OCI-LY3 (cell line): ENCODE results near the gene GRHL3.

Experiments used
- H2AFZ ChIP-seq: fragments of 200-600, 300-600 bp; shearing (Covaris generic); 2 replicates; pipeline ENCODE4 v1.6.0; 2014; ENCODE audit warnings: antibody characterized with exemption, low read depth, low read length
- H3K27ac ChIP-seq: fragments of 200-600, 300-600 bp; sonication (generic); 2 replicates; pipeline ENCODE4 v1.5.1; 2014; ENCODE audit warnings: mild to moderate bottlenecking, low read length, moderate library complexity, mixed read lengths
- H3K27me3 ChIP-seq: fragments of 200-600, 300-600 bp; sonication (generic); 2 replicates; pipeline ENCODE4 v1.6.1; 2014; ENCODE audit warnings: low read depth, low read length, mixed read lengths
- H3K36me3 ChIP-seq: fragments of 200-600, 300-600 bp; sonication (generic); replicated peaks from 2 replicates; pipeline ENCODE3; 2014; ENCODE audit warnings: low read depth, low read length, mixed read lengths
- H3K4me1 ChIP-seq: fragments of 300-600, 200-600 bp; sonication (generic); 2 replicates; pipeline ENCODE4 v1.6.1; 2014; ENCODE audit warnings: low read length, mixed read lengths
- H3K4me2 ChIP-seq: fragments of 200-600, 300-600 bp; sonication (generic); 2 replicates; pipeline ENCODE4 v1.6.1; 2014; ENCODE audit warnings: low read length, mixed read lengths
- H3K4me3 ChIP-seq: fragments of 300-600, 200-600 bp; sonication (generic); 2 replicates; pipeline ENCODE4 v1.5.1; 2014; ENCODE audit warnings: antibody characterized with exemption, mild to moderate bottlenecking, low read length, moderate library complexity
- H3K79me2 ChIP-seq: fragments of 300-600, 200-600 bp; shearing (Covaris generic); 2 replicates; pipeline ENCODE4 v1.6.1; 2014; ENCODE audit warnings: mild to moderate bottlenecking, low read length, mixed read lengths
- H3K9ac ChIP-seq: fragments of 300-600, 200-600 bp; shearing (Covaris generic); 2 replicates; pipeline ENCODE4 v1.6.0; 2014; ENCODE audit warnings: mild to moderate bottlenecking, low read length, moderate library complexity
- H3K9me3 ChIP-seq: fragments of 200-600, 300-600 bp; shearing (Covaris generic); 2 replicates; pipeline ENCODE4 v1.6.1; 2014; ENCODE audit warnings: low read length, mixed read lengths; ENCODE audit not compliant: insufficient read depth
- H4K20me1 ChIP-seq: fragments of 200-600, 300-600 bp; sonication (generic); 2 replicates; pipeline ENCODE4 v1.6.1; 2016; ENCODE audit warnings: low read length, mixed read lengths; ENCODE audit not compliant: insufficient read depth
- EZH2phosphoT487 ChIP-seq: fragments of 200-600 bp; shearing (Covaris generic); IDR thresholded peaks from 2 replicates; pipeline ENCODE4 v1.6.1; 2018; ENCODE audit warnings: antibody characterized with exemption, mixed run types, low read depth

The GRHL3 gene

GRCh38 chr1:24403806-24404205, 84.6 kb downstream of the GRHL3 start:
- Histone ChIP-seq H3K79me2 (no peaks in the 10 kb centered on the region), H3K9ac (no peak overlapping the region), H3K27ac (no peak overlapping the region), H3K4me2 (no peak overlapping the region), H3K36me3 (peaks cover 8% of the 10 kb centered on the region), H4K20me1 (no peaks in the 10 kb centered on the region), H3K27me3 (no peaks in the 10 kb centered on the region), H3K4me3 (no peak overlapping the region), H3K9me3 (no peaks in the 10 kb centered on the region), H3K4me1 (no peaks in the 10 kb centered on the region), H2AFZ (no peak overlapping the region)
- no peak for TF ChIP-seq EZH2phosphoT487
